Measurements from ENCODE around the gene FAM149A.

FAM149A gene

DNA sequence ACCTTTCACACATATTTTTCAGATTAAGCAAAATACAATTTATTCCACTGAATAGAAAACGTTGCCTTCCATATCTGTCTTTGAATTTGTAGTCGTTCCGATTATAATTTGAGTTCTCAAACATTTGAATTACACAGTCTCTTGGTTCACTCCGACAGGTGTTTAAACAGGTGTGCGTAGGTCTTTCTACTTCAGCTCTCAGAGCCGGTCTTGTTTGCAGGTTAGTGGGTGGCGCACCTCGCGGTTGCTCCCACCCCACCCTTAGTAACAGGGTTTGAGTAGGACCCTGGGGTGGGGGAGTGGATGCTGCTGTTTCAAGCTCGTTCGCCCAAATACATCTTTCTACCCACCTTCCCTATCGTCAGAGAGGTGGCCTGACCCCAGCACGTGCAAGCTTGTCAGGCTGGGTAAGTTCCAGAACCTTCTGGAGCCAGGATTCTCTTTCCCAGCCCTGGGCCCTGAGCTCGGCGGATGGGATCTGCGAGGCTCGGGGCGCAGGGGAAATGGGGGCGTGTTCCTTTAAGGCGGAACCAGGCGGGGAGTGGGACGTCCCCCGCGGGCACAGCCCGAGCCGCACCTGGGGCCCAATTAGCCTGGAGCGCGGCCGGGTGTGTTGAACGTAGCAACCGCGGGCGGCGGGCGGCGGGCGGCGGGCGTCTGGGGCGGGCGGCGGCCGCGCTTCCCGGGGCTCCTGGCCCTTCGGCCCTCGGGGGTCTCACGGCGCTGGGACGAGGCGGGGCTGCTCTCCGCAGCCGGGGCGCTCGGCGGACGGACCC is at the start of gene FAM149A:
Gene FAM149A, plus strand, starts transcription at position 591 of the 776 bp plus-strand sequence.
- DNase-seq, result peak; percentile 63

DNA sequence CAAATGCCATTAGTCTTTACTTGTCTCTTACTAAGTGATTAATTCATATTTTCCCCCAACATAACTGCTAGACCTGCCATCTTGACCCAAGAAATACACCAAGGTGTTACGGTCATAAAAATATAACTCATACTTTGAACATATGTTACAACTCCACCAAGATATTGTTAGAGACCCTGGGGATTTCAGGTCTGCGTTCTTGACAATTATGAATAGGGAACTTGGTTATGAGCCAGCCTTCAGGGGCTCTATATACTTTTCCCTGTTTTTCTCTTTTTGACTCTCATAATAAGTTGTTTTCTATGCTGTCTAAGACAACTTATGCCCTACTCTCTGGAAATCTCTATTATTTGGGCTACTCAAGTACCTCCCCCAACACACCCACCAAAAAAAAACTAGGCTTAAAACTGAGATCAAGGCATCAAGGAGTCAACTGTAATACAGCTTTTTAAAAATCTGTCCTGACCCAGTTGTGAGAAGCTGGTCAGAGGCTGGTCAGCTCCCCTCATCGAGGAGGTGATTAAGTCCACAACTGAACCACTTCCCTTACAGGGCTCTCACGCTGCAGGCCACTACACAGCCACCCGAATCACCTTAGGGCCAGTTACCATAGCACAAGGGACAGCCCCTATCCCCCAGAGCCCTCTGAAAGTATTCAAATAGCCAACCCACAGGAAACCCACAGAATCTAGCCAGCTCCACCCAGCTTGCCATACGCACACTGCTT is 46.1 kb upstream of the FAM149A start:
- DNase-seq, result no peak

DNA sequence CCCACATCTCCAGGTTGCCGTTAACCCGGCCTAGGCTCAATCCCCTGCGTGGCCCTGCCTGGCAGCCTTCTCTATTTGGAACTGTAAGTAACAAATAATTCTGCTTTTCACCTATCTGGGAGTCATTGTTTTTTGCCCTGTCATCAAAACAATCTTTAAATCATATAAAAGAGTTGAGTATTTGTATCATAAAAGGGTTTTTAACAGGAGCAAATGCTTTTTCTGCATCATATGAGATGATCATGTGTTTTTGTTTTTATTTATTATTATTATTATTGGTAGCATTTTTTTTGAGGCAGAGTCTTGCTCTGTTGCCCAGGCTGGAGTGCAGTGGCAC is 45.6 kb upstream of the FAM149A start:
- DNase-seq, result no peak

DNA sequence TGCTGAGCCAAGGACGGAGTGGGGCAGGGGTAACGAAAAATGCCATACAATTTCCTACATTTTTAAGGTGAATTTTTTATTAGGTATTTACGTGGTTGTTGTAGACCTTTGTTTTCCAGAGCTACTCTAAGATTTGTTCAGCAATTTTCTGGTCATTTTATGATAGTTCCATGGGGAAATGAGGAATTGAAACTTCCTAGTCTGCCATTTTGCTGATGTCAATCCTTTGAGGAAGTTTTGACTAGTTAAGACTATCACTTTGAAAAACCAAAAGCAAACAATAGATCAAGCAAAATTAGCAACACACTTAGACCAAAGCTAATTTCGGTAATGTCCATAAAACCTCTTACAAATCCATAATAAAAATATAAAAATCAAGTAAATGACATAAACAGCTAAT is 42.6 kb upstream of the FAM149A start:
- no peak for DNase-seq

DNA sequence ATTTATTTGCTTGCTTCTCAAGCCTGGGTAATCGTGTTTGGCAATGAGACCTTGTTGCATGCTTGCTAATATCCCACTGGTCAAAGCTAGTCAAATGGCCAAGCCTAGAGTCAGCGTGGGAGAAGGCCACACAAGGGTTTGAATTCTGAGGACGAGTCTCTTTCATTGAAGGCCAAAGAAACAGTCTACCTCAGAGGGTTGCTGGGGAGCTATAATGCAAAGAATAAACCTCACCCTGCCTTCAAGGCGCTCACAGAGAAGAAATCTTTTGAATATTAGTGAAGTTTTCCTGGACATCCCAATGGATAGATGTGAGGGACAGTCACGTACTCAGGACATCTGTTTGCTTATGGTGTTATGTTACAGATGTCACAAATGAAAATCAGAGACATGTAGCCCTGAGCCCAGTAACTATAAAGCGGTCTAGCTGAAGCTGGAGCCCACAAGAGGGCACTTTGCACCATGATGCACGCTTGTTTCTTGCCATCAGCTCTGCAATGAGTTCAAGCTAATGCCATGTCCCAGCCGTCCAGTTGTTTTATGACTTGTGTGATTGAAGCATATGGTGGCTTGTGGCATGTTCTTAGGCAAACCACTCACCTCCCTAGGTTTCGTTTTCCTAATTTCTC is 36.6 kb upstream of the FAM149A start:
- DNase-seq, result peak; percentile 32

DNA sequence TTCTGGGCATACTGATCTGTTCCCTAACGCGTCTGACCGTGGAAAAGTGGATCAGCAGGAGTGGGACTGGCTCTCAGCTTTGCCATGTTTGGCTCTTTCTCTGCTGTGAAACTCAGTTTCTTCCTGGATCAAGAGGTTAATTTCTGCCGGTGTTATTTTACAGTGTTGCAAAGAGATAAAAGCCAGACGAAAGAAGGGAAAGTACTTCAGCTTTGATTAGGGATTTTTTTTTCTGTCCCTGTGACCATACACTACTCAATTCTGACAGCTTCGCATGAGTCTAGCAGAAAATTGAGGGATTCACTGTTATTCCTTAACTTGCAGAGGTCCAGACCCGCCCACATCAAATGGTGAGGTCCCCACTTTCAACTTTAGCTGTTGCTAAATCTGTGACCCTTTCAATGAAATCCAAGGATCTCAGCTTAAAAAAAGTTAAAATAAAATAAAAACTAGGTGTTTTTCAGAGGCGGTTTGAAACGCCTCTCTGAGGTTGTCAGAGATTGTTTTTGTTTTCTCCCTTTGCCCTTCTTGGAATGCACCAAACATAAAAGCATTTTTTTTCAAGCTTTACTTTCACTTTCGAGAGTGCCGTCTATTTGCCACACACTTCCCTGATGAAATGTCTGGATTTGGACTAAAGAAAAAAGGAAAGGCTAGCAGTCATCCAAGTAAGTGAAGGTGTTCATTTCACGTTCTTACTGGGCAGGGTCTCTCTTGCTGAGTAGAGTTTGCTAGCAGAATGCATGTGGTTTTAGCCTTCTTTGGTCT is 35.7 kb upstream of the FAM149A start, which contains the start of gene TLR3:
Gene TLR3, plus strand, starts transcription at position 576 of the 768 bp plus-strand sequence. CDS start 7,464 bp downstream, outside the sequence.
- no peak for DNase-seq

DNA sequence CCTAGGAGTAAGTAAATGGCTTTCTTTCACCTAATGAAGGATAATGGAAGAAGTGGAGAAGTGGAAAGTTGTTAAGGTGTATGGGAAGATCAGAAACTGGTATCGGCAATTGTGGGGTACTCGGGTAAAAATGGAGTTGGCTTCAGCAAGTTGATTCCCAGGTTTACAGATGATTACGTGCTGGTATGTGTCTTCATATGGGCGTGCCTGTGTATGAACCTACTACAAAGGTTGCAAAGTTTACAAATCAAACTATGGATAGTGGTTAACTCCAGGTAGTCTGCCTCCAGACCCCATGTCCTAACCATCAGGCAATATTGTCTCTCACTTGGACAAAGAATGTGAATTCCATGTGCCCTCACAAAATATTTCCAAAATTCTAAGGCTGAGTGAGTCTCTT is 34.8 kb upstream of the FAM149A start:
- DNase-seq, result no peak

DNA sequence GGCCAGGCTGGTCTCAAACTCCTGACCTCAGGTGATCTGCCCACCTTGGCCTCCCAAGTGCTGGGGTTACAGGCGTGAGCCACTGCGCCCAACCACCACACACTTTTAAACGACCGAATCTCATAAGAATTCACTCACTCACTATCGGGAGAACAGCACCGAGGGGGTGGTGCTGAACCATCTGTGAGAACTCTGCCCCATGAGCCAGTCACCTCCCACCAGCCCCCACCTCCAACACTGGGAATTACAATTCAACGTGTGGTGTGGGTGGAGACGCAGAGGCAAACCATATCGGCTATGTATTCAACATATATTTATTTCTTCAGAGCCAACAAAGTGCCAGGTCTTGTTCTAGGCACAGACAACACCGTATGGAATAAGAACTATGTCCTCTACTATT is 32.0 kb upstream of the FAM149A start:
- DNase-seq, result no peak

DNA sequence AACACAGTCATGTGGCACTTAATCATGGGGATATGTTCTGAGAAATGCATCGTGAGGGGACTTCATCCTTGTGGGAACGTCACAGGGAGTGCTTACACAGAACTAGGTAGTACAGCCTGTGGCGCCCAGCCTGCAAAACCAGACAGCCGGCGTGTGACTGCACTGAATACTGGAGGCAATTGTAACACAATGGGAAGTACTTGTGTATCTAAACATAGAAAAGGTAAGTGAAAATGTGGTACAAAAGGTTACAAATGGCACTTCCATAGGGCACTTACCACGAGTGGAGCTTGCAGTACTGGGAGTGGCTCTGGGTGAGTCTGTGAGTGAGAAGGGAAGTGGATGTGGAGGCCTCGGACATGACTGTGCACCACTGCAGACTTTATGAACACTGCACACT is 30.3 kb upstream of the FAM149A start:
- DNase-seq, result no peak

DNA sequence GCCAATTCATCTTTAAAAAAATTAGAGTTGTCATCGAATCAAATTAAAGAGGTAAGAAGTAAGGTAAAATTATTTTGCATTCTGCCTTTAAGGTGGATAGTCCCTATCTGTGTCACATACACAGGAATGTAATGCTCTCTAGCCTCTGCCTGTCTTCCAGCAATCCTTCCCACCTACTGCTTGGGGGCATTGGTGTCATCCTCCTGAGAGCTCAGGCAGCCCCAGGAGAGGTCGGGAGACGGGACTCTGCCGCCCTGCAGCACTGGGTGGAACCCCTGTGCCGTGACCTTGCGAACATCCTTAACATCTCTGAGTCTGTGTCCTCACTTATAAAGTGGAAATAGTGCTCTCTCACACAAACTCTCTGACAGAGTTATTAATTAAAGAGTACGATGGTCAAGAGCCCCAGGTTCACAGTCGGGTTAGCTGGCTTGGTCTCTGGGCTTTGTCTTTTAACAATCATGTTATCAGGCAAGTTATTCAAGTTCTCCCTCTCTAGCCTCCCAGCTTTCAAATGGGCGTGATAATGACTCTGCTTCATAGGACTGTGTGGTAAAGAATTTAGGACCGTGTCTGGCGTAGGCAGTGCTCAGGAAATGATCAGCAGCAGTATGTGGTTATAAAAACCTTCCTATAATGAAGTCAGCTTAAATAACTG is 25.4 kb upstream of the FAM149A start:
- no peak for DNase-seq

DNA sequence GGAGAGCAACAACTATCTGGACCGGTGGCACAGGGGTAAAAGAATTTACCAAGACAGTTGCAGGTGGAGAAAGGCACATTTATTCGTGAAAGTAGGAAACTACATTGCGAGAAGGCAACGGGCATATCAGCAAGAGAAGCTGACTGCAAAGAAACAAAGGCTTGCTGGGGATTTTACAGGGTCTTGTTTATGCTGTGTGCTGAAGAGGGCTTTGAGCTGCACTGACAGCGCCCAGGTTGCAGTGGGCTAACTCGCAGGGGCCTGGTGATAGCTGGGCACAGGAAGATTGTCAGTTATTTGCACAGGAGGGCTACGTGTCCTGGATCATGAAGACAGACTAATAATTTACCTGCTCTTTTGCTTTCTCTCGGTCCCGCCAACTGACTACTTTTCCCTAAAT is 24.8 kb upstream of the FAM149A start:
- no peak for DNase-seq

DNA sequence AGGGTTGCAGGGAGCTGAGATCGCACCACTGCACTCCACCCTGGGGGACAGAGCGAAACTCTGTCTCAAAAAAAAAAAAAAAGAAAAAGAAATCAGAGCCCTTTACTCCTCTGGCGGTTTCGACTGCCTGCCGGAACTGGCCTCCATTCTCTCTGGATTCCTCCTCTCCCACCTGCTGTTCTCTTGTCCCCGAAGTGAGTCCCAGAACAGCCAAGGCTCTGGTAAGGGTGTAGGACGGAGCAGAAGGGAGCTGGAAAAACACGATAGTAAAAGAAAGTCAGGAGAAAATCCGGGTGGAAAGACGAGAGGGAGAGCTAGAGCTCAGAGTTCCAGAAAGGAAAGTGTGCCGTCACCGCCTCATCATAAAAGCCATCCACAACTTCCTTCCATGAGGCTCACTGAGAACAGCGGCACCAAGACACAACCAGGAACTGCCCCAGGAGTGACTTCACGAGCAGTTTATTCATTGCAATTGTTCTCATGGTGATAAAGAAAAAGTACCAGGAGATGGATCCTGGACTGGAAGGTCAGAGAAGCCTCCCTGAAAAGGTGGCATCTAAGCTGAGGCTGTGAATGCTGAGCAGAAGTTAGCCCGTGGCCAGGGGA is 23.2 kb upstream of the FAM149A start:
- no peak for DNase-seq

DNA sequence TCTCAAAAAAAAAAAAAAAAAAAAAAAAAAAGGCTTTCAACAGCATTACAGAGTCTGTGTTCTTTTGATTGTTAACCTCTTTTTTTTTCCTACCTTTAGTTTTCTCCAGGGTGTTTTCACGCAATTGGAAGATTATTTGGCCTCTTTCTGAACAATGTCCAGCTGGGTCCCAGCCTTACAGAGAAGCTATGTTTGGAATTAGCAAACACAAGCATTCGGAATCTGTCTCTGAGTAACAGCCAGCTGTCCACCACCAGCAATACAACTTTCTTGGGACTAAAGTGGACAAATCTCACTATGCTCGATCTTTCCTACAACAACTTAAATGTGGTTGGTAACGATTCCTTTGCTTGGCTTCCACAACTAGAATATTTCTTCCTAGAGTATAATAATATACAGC is 22.3 kb upstream of the FAM149A start:
- no peak for DNase-seq

DNA sequence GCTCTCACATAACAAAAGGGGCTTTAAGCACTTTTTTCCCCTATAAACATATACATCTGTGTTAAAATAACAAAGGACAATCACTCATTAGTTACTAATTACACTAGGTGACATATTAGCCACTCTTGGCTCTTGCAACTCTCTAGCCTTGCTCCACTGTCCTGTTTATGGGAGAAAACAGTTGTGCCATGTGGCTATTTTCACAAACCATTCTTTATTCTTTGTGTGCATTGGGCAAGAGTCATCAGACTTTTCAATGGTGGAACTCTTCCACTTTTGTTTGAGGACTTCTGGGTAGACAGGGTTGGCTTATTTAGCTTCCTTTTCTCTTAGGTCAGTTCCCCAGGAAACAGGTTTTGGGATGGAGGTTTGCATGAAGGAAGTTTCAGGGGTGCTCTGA is 16.0 kb upstream of the FAM149A start:
- no peak for DNase-seq

DNA sequence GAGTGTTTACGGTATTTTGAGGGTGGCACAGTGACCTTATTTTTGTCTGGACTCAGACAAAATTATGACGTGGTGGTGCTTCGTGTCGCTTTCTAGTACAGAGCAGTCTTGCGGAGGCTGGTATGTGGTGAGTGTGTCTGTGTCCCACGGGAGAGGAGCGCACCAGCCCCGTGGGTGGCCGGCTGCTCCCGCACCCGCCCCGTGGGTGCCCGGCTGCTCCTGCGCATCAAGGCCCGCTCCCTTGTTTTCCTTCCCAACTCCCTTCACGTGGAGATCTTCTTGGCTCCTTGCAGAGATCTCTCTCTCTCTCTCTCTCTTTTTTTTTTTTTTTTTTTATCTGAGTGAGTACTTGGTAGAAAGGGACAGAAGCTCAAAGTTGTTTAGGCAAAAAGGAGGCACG is 12.2 kb upstream of the FAM149A start:
- no peak for DNase-seq

DNA sequence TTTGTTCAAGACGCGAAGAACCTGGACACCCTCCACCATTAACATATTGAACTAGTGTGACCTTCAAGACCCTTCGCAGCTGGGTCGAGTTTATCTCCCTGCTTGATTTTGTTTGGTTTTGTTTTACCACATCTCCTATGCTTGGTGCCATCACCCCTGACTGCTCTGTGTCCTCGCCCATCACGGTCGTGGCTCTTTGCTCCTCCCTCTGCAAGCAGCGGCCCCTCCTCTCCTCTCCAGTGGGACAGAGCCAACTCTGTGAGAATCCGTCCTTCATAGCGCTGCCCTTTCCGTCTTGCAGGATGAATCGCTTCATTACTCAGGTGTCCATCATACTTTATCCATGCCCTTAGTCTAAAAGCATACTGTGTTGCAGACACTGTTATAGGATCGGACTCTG is 9.1 kb upstream of the FAM149A start:
- no peak for DNase-seq

DNA sequence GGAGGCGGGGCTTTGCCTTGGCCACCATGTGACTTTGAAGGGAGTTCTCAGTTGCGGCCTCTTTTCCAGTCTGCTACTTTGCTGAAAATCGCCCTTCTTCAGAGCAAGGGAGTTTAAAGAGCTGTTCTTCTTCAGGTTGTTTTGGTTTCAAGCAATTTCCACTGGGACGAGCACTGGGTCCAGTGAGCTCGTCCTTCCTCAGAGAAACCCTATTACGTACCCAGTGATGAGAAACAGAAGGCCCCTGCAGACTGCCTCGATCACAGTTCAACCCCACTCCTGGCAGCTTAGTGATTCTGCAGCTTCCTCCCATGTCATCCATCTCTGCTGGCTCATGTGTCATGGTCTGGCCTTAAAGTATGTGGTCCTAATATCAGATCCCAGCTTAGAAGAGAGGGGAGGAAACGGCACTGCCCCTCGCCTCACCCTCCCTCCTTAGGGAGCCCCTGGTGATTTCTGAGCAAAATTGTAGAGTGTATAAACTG is 7.8 kb upstream of the FAM149A start:
- no peak for DNase-seq

DNA sequence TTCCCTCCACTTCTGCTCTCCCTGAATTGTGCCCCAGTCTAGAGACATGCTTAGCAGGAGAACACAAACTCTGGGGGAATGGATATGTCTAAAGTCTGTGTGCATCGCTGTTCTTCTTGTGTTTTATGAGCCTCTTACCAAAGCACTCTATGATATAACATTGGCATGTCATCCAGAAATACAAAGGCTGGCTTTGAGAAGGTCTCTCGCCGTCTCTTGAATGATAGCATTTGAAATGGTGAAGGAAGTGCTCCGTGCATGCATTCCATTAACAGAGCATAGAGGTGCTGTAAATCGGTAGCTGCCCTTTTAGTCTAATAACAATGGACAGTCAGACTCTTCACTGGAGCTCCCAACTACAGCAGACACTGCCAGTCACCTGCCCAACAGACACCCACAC is 7.1 kb upstream of the FAM149A start:
- no peak for DNase-seq

DNA sequence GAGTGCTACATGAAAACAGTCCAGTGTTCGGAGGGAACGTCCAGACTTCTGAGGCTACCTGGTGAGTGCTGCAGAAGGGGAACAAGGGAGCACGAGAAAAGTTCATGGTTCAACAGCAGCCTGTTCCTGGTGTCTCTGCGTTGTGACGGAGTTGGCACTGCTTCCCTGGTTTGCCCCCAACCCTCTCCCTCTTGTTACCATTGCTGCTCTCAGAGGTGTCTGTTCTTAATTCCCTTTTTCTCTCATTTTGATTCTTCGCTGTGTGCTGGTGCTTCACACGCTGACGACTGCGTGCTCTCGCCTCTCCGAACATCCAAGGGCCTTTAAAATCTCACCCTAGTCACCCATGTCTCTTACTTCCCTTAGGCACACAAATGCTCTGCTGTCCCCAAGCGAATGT is 1.6 kb upstream of the FAM149A start:
- DNase-seq, result no peak

DNA sequence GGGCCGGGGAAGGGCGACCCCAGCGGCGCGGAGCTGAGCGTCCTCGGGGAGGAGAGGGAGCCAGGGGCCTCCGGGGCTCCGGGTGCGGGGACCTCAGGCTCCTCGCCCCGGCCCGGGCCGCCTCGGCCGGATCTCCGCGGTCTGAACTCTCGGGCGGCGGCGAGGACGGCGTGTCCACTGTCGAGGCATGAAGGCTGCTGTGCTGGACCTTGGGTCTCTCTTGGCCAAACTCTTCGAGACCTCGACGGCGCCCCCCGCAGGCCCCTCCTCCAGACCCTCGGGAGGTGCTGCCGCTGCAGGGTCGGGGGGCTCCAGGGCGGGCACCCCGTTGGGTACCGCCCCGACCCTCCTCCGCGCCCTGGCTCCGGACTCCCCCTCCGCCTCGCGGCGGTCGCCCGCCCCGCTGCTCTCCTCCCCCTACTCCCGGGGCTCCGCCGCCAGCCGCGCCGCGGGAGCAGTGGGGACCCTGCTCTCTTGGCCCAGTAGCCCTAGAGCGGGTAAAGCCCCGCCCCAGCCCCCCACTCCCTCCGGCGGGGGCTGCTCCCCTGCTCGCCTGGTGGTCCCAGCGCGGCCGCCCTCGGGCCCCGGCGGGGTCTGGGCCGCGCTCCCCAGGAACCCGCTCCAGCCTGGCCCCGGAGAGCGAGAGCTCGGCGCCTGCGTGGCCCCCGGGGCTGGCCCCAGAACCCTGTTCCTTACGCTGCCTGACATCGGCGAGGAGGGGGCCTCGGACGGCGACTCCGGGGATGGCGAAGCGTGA is 564 bp downstream of the FAM149A start:
- DNase-seq, result peak; percentile 25

DNA sequence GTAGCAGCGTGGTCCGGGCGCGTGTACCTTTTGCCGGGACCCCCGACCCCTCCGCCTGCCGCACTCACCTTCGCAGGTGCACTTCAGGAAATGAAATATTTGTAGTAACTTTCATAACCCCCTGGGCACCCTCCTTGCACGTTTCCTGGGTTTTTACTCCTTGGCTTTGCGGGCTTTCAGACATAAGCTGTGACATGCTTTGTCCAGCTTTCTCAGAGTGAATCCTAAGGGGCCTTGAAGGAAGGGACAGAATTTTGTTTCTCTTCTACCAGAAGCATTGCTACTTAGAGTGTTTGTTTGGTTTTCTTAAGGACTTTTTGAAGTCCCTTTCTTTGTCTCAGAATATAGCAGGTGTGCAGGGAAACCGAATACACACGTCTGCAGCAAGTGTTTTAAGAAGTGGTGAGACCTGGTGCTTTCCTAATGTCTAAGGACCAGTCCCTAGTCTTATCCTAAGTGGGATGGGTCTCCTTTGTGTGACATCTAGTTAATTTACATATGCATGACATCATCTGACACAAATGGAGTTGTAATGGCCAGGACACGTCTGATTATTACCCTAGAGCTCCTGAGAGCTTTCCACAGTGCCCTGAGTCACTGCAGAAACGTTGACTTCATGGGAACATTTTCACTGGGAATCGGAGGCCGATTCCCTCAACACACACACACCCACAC is 1.3 kb downstream of the FAM149A start:
- no peak for DNase-seq
